ENCODE results near the gene OR13J1. TPM values are rescaled to one million over a fixed set of nuclear protein-coding genes. Genes with fewer than 3 reads are reported as not detected.

OR13J1 gene
- total and polyA plus RNA-seq, 9 donors: not detected

DNA sequence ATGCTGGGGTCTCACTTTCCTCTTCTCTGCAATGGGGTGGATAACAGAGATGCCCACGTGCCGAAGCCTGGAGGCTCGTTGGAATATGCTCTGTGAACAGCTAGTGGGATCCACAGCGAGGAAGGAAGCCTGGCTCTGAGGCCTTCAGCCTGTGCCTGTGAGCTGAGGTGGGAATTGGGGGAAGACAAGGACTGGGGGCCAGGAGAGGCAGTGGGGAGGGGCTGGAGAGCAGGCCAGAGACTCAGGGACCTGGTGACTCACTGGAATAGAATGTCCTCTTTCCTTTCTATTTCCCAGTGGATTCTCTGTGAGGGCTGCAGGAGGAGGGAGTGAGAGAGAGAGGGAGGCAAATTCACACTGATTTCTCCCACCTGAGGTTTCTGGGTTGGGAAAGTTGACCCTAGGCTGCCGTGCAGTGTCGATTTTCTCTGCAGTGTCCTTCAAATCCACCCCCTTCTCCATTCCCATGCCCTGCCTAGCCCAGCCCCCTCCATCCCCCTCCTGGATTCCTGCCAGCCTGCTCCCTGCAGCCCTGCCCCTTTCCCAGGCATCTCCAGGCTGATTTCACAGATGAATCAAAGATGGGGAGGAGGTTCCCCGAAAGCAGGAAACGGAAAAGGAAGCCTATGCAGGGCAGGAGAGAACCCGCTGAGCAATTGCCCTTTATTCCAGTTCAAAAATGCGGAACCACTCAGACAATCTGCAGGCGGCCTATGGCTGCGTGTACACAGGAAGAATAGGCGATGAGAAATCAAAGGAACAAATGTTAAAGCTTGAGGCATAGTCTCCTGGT is 37.7 kb upstream of the OR13J1 start:
- no peak for TF ChIP-seq POLR2A (IDR thresholded peaks at IDR 0.05)
- TF ChIP-seq CTCF (IDR thresholded peaks at IDR 0.05): no peak
- TF ChIP-seq EP300 (IDR thresholded peaks at IDR 0.05): peak; percentile 43
- Histone ChIP-seq H3K27me3 (no peaks in the 10 kb centered on the region), H3K9me3 (no peaks in the 10 kb centered on the region), H3K36me3 (no peaks in the 10 kb centered on the region), H3K27ac (peak overlapping the region; percentile 85 to 86), H3K4me1 (ENCODE audit: insufficient read depth) (peaks cover 43% of the 10 kb centered on the region), H3K4me3 (no peak overlapping the region)
- 15 to 22% (median 15%) methylated on average over 13 of the region's 13 CpGs for WGBS, 3 donors
- DNase-seq: peak; percentile 80 to 88 (median 82)
- intact Hi-C loops (cut with DNase I): loop anchor here in 3 of 4 donors (2.0 to 5.0 kb wide), 3 partner anchors 34 to 39 kb away; no protein-coding TSS in a partner anchor

- Histone ChIP-seq H3K9me3 (no peaks in the 10 kb centered on the region), H3K4me3 (no peak overlapping the region), H3K27ac (peak overlapping the region; percentile 85 to 86), H3K36me3 (no peaks in the 10 kb centered on the region), H3K4me1 (ENCODE audit: insufficient read depth) (peaks cover 43% of the 10 kb centered on the region), H3K27me3 (no peaks in the 10 kb centered on the region)
- TF ChIP-seq EP300 (IDR thresholded peaks at IDR 0.05): peak; percentile 9
- no peak for TF ChIP-seq POLR2A (IDR thresholded peaks at IDR 0.05)
- TF ChIP-seq CTCF (IDR thresholded peaks at IDR 0.05): peak in 1 of 3 donors; percentile 21
- WGBS, 3 donors: 10 to 21% (median 13%) methylated on average over 14 of the region's 14 CpGs
- intact Hi-C loops (cut with DNase I): loop anchor here in 3 of 4 donors (2.0 to 5.0 kb wide), 3 partner anchors 35 to 40 kb away; no protein-coding TSS in a partner anchor
- peak; percentile 48 to 76 (median 63) for DNase-seq
These were observed 36.9 kb upstream of the OR13J1 start for GRCh38 chr9:35906923-35907699.

- Histone ChIP-seq H3K36me3 (no peaks in the 10 kb centered on the region), H3K27me3 (no peaks in the 10 kb centered on the region), H3K4me3 (peak within 1 kb of the TSS; percentile 4), H3K4me1 (ENCODE audit: insufficient read depth) (peaks cover 43% of the 10 kb centered on the region), H3K27ac (peak within 1 kb of the TSS; percentile 85 to 86), H3K9me3 (no peaks in the 10 kb centered on the region)
- 32 to 38% (median 33%) methylated on average over 29 to 30 of the region's 30 CpGs for WGBS, 3 donors
- DNase-seq: peak; percentile 87 to 95 (median 91)
- intact Hi-C loops (cut with DNase I): loop anchor here in 3 of 4 donors (2.0 to 5.0 kb wide), 3 partner anchors 36 to 41 kb away; no protein-coding TSS in a partner anchor
- TF ChIP-seq CTCF (IDR thresholded peaks at IDR 0.05) (no peak), EP300 (IDR thresholded peaks at IDR 0.05) (no peak), POLR2A (IDR thresholded peaks at IDR 0.05) (no peak)
These were observed 35.9 kb upstream of the OR13J1 start, which contains the start of gene HRCT1 for GRCh38 chr9:35905912-35906679. TSS of gene HRCT1 (plus strand) at chr9:35906202. CDS start at chr9:35906288, 86 bp downstream.

Data from ovary (tissue), 9 donors.